Activated naive CD8-positive, alpha-beta T cell treated with anti-CD3 and anti-CD28 coated beads, Interleukin-2, amount 50 U/mL, for 24 hours (primary cell): Measurements from ENCODE around the gene TP53I11.

Experiments used
- ATAC-seq: fragments of 150-1000 bp; cut with Tn5 transposase; one replicate; pipeline ENCODE4 v1.10.0; 2021
- DNase-seq: peaks from one replicate; pipeline ENCODE4 v3.0.0; 2021
- H3K27ac Mint-ChIP-seq: one replicate; pipeline ENCODE4 v1.8.0; 2021; ENCODE audit warnings: mild to moderate bottlenecking, mixed read lengths
- H3K27me3 Mint-ChIP-seq: one replicate; pipeline ENCODE4 v1.8.0; 2021; ENCODE audit warnings: mixed read lengths
- H3K36me3 Mint-ChIP-seq: one replicate; pipeline ENCODE4 v1.8.0; 2021; ENCODE audit warnings: low read depth, mixed read lengths
- H3K4me1 Mint-ChIP-seq: one replicate; pipeline ENCODE4 v1.8.0; 2021; ENCODE audit warnings: mixed read lengths
- H3K4me3 Mint-ChIP-seq: one replicate; pipeline ENCODE4 v1.8.0; 2021; ENCODE audit warnings: mild to moderate bottlenecking, moderate library complexity, mixed read lengths
- H3K9me3 Mint-ChIP-seq: one replicate; pipeline ENCODE4 v1.8.0; 2021; ENCODE audit warnings: mixed read lengths

The TP53I11 gene, protein sequence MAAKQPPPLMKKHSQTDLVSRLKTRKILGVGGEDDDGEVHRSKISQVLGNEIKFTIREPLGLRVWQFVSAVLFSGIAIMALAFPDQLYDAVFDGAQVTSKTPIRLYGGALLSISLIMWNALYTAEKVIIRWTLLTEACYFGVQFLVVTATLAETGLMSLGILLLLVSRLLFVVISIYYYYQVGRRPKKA

GRCh38 chr11:44950625-44951476 is at the start of gene TP53I11:
Gene TP53I11, minus strand, starts transcription at chr11:44950883. Its CDS starts 12,548 bp downstream, at chr11:44938335.
- ATAC-seq (peak; percentile 57), DNase-seq (peak; percentile 80)
- H3K27me3 Mint-ChIP-seq: no peaks in the 10 kb centered on the region
- no peak within 1 kb of the TSS for H3K27ac Mint-ChIP-seq
- no peaks in the 10 kb centered on the region for H3K9me3 Mint-ChIP-seq
- peak within 1 kb of the TSS; percentile 73 for H3K4me3 Mint-ChIP-seq
- peaks cover 28% of the 10 kb centered on the region for H3K4me1 Mint-ChIP-seq
- H3K36me3 Mint-ChIP-seq: no peaks in the 10 kb centered on the region

- no peak for DNase-seq
- H3K4me3 Mint-ChIP-seq: no peak overlapping the region
- ATAC-seq: no peak
- H3K36me3 Mint-ChIP-seq: no peaks in the 10 kb centered on the region
- H3K27me3 Mint-ChIP-seq: no peaks in the 10 kb centered on the region
- no peaks in the 10 kb centered on the region for H3K4me1 Mint-ChIP-seq
- H3K9me3 Mint-ChIP-seq: no peaks in the 10 kb centered on the region
- H3K27ac Mint-ChIP-seq: no peak overlapping the region
Observed at GRCh38 chr11:44999068-44999467, 48.4 kb upstream of the TP53I11 start.

DNA sequence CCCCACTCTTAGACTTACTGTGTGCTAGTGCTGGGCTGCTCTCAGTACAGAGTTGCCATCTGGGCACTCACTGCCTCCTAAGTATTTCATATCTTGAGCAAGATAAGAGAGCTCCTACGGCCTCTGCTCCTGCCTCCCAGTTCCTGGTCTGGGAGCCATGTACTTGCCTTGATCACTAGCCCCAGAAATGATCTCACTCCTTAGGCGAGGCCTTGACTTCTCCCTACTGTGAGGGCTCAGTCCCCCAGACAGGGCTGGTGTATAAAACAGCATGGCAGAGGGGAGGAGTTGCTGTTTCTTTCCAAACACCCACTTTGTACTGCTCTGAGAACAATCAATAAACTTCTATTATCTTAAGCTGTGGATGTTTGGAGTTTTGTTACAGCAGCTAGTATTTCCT is 47.4 kb upstream of the TP53I11 start:
- no peaks in the 10 kb centered on the region for H3K36me3 Mint-ChIP-seq
- no peaks in the 10 kb centered on the region for H3K27me3 Mint-ChIP-seq
- no peak overlapping the region for H3K4me3 Mint-ChIP-seq
- DNase-seq (no peak), ATAC-seq (no peak)
- H3K27ac Mint-ChIP-seq: no peak overlapping the region
- H3K9me3 Mint-ChIP-seq: no peaks in the 10 kb centered on the region
- no peaks in the 10 kb centered on the region for H3K4me1 Mint-ChIP-seq

DNA sequence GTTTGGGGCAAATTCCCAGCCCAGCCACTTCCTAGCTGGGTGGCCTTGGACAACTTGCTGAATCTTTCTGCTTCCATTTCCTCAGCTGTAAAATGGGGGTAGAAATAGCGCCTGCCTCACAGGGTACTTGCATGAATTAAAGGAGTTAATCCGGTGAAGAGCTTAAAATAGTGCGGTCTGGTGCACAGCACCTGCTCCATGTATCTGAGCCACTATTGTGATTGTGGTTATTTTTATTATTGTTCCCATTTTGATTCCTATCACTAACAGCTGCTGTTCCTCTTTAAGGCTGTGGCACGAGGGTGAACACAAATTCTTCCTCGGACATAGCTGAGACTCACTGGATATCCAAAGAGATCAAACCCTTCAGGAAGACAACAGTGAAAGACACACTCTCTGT is 46.9 kb upstream of the TP53I11 start:
- Mint-ChIP-seq H3K36me3 (no peaks in the 10 kb centered on the region), H3K9me3 (no peaks in the 10 kb centered on the region), H3K27ac (no peak overlapping the region), H3K27me3 (no peaks in the 10 kb centered on the region), H3K4me1 (no peaks in the 10 kb centered on the region), H3K4me3 (no peak overlapping the region)
- DNase-seq (no peak), ATAC-seq (no peak)

DNA sequence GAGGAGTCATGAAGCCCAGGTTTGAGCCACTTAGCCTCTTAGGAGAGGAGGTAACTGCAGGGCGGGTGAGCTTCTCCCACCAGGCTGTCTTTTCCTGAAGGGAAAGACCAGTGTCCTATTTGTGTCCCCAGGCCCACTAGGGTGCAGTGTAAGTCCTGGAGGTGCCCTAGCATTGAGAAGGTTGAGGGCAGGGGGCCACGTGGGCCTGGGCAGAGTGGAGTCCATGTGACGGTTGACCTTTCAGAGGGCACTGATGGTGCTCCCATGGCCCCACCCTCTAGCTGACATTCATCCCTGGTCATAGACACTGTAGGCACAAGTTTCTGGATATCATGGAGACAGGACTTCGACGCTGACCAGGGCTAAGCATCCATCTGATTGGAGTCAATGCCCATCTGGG is 44.1 kb upstream of the TP53I11 start:
- Mint-ChIP-seq H3K27me3 (no peaks in the 10 kb centered on the region), H3K27ac (no peak overlapping the region), H3K4me3 (no peak overlapping the region), H3K4me1 (no peaks in the 10 kb centered on the region), H3K36me3 (no peaks in the 10 kb centered on the region), H3K9me3 (no peaks in the 10 kb centered on the region)
- no peak for DNase-seq
- no peak for ATAC-seq

DNA sequence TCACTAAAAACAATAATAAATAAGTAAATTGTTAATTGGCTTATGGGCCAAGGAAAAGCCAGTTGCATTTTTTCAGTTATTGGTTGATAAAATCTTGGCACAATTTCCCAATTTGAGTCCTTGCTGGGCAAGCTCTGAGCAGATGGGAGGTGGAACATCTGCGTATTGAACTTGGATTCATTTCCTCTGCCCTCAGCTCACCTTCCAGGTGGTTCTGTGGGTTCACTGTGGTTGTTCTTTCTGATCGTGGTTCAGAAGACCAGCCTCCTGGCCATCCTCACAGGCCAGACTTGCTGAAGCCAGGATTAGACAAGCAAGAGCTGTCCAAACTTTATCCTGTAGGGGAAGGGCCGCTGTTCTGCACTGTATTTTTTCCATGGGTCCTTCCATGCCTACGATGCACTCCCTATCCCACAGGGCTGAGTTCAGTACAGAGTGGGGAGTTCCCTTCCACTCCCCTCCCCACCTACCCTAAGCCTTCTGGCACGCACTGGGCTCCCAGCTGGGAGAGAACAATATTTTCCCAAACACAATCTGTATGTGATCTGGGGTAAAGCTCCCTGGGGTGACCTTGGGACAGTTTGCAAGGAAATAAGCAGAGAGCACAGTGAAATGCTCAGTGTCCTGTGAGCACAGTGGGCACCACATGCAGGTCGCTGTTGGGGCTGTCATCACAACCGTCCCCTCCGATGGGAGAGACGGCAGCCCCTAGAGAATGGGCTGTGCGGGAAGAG is 43.5 kb upstream of the TP53I11 start:
- Mint-ChIP-seq H3K36me3 (no peaks in the 10 kb centered on the region), H3K27me3 (no peaks in the 10 kb centered on the region), H3K9me3 (no peaks in the 10 kb centered on the region), H3K4me1 (no peaks in the 10 kb centered on the region), H3K4me3 (no peak overlapping the region), H3K27ac (no peak overlapping the region)
- DNase-seq (no peak), ATAC-seq (no peak)

DNA sequence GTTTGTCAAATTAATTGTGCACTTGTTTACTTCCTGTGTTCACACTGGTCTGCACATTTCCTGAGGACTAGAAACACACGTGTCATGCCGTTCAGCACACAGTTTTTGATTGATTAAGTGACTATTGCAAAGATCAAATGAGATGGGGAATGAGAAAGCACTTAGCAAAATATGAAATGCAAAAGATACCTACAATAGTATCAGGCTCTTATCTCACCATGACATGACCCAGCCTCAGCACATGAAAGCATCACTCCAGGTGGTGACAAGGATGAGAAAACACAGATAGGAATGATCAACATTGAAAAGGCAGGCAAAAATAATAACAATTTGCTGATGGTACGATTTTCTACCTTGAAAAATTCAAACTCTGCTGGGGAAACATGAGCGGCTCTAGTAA is 42.1 kb upstream of the TP53I11 start:
- no peak overlapping the region for H3K27ac Mint-ChIP-seq
- ATAC-seq: no peak
- no peaks in the 10 kb centered on the region for H3K27me3 Mint-ChIP-seq
- no peaks in the 10 kb centered on the region for H3K9me3 Mint-ChIP-seq
- H3K4me3 Mint-ChIP-seq: no peak overlapping the region
- no peaks in the 10 kb centered on the region for H3K4me1 Mint-ChIP-seq
- no peaks in the 10 kb centered on the region for H3K36me3 Mint-ChIP-seq
- no peak for DNase-seq

DNA sequence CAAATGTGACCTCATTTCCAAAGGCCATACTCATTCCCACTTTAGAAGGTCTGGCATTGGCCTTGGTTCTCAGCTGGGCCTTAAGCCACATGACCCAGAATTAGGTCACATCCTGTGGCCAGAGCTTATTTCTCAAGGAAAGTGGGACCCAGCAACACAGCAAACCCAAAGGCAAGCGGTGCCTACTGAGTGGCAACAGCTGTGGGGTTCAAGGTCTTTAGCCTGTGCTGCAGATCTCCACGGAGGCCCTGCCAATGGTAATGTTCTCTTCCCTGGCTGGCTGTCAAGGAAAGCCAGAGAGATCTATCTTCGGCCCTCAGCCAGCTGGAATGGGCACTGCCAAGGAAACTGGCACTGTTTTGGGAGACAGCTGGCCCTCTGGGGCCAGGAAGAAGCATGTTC is 41.5 kb upstream of the TP53I11 start:
- H3K36me3 Mint-ChIP-seq: no peaks in the 10 kb centered on the region
- no peak overlapping the region for H3K4me3 Mint-ChIP-seq

DNA sequence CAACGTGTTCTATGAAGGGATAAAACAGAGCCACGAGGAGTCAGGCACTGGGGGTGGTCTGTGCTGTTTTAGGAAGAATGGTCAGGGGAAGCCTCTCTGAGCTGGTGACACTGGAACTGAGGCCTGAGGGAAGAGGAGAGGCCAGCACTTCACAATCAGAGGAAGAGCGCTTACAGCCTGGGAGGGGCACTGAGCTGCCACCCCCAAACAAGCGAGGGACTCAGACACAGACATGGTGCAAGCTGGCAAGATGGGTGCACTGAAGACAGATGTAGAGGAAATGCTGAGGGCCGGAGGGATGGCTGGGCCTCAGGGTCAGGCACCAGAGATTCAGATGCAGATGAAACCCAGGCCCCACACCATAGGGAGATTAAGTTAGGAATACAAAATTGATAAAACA is 40.0 kb upstream of the TP53I11 start:
- Mint-ChIP-seq H3K4me3 (no peak overlapping the region), H3K36me3 (no peaks in the 10 kb centered on the region), H3K9me3 (no peaks in the 10 kb centered on the region), H3K27me3 (no peaks in the 10 kb centered on the region), H3K27ac (no peak overlapping the region), H3K4me1 (no peaks in the 10 kb centered on the region)
- no peak for ATAC-seq
- no peak for DNase-seq

More for the DNA sequence above, 41.5 kb upstream of the TP53I11 start:
- DNase-seq (no peak), ATAC-seq (no peak)
- Mint-ChIP-seq H3K27ac (no peak overlapping the region), H3K27me3 (no peaks in the 10 kb centered on the region), H3K9me3 (no peaks in the 10 kb centered on the region), H3K4me1 (no peaks in the 10 kb centered on the region)

- no peak for DNase-seq
- Mint-ChIP-seq H3K27me3 (no peaks in the 10 kb centered on the region), H3K4me1 (no peaks in the 10 kb centered on the region), H3K27ac (no peak overlapping the region), H3K36me3 (no peaks in the 10 kb centered on the region), H3K4me3 (no peak overlapping the region), H3K9me3 (no peaks in the 10 kb centered on the region)
- no peak for ATAC-seq
Observed at GRCh38 chr11:44989831-44990566, 39.3 kb upstream of the TP53I11 start.

- Mint-ChIP-seq H3K9me3 (no peaks in the 10 kb centered on the region), H3K27me3 (no peaks in the 10 kb centered on the region), H3K27ac (no peak overlapping the region), H3K36me3 (no peaks in the 10 kb centered on the region), H3K4me1 (no peaks in the 10 kb centered on the region), H3K4me3 (no peak overlapping the region)
- DNase-seq: no peak
- ATAC-seq: no peak
Observed at GRCh38 chr11:44988981-44989635, 38.4 kb upstream of the TP53I11 start.

GRCh38 chr11:44988111-44988510 is 37.4 kb upstream of the TP53I11 start:
- ATAC-seq: no peak
- H3K27ac Mint-ChIP-seq: no peak overlapping the region
- H3K9me3 Mint-ChIP-seq: no peaks in the 10 kb centered on the region
- H3K27me3 Mint-ChIP-seq: no peaks in the 10 kb centered on the region
- no peak overlapping the region for H3K4me3 Mint-ChIP-seq
- DNase-seq: no peak
- peaks cover 4% of the 10 kb centered on the region for H3K4me1 Mint-ChIP-seq
- H3K36me3 Mint-ChIP-seq: no peaks in the 10 kb centered on the region

- ATAC-seq: no peak
- peaks cover 4% of the 10 kb centered on the region for H3K4me1 Mint-ChIP-seq
- no peaks in the 10 kb centered on the region for H3K36me3 Mint-ChIP-seq
- no peak for DNase-seq
- no peak overlapping the region for H3K27ac Mint-ChIP-seq
- H3K27me3 Mint-ChIP-seq: no peaks in the 10 kb centered on the region
- H3K4me3 Mint-ChIP-seq: no peak overlapping the region
- H3K9me3 Mint-ChIP-seq: no peaks in the 10 kb centered on the region
Observed at GRCh38 chr11:44987506-44987905, 36.8 kb upstream of the TP53I11 start.

- ATAC-seq (no peak), DNase-seq (no peak)
- no peaks in the 10 kb centered on the region for H3K9me3 Mint-ChIP-seq
- H3K4me3 Mint-ChIP-seq: no peak overlapping the region
- H3K27ac Mint-ChIP-seq: no peak overlapping the region
- no peaks in the 10 kb centered on the region for H3K27me3 Mint-ChIP-seq
- peaks cover 4% of the 10 kb centered on the region for H3K4me1 Mint-ChIP-seq
- no peaks in the 10 kb centered on the region for H3K36me3 Mint-ChIP-seq
Observed at GRCh38 chr11:44986315-44986714, 35.6 kb upstream of the TP53I11 start.
